Measurements from ENCODE around the gene DOK4.
"Not testable (repeated sequence)": the region's sequence is repeated elsewhere in the genome, so short reads cannot be mapped to it uniquely, and the experiment has no call there.

DOK4 gene

DNA sequence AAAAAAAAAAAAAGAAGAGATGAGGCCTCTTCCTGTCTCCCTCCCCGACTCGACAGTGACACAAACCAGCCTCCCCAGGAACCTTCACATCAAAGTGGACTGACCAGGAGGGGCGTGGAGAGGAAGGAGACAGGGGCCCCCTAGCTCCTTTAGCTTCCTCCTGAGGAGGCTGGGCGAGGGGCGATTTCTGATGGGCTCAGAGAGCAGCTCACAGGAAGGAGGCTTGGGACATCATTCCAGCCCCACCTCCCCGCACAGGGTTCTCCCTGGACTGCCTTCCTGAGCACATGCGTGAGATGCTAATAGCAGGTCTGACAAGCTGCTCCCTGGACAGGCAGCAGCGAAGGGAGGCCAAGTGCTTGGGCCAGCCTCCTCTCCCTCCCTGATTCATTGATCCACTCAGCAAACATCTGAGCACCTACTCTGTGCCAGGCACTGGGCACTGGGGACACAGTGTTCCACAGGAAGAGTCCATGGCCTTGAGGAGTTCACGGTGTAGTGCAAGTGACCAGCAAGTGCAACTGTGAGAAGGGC, 14.4 kb upstream of the DOK4 start:
- no peak for DNase-seq

DNA sequence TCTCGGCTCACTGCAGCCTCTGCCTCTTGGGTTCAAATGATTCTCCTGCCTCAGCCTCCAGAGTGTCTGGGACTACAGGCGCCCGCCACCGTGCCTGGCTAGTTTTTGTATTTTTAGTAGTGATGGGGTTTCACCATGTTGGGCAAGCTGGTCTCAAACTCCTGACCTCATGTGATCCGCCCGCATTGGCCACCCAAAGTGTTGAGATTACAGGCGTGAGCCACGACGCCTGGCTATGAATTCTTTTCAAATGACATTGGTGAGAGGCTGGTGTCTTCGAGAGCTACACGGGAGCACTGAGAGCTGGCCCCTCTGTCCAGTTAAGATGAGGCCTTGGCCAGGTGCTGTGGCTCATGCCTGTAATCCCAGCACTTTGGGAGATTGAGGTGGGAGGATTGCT, 13.6 kb upstream of the DOK4 start:
- DNase-seq, result not testable (repeated sequence)

DNA sequence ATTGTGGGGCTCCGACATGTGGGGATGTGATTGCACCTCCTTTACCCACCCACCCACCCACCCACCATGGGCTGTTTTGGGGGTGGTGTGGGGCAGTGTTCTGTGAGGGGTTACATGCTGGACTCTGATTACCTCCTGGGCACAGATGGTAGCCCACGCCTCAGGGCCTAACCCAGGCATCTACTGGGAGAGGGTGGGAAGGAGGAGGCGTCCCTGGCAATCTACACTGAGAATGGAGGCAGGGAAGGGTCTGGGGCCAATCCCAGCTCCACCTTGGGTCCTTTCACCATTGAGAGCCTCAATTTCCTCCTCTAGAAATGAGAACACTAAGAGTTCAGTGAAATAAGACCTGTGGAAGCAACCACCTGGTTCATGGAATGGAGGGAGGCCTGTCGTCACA, 11.7 kb upstream of the DOK4 start:
- DNase-seq, result no peak

DNA sequence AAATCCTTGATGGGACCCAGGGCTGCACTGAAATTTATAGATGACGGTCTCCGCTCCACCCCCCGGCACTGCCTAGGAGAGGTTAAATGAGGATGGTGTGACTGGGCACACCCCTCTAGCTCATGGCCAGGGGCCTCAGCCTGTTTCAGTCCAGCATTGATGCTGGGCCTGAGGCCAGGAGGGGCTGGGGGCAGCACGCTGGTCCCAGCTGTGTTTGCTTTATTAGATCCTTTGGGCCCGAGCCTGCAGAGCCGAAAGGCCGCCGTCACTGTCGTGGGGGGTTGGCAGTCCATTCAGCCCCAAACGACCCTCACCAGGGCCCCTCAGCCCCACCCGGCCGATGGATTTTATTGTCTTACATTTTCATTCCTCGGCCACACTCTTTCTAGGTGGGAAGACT, 10.8 kb upstream of the DOK4 start:
- DNase-seq, result no peak

DNA sequence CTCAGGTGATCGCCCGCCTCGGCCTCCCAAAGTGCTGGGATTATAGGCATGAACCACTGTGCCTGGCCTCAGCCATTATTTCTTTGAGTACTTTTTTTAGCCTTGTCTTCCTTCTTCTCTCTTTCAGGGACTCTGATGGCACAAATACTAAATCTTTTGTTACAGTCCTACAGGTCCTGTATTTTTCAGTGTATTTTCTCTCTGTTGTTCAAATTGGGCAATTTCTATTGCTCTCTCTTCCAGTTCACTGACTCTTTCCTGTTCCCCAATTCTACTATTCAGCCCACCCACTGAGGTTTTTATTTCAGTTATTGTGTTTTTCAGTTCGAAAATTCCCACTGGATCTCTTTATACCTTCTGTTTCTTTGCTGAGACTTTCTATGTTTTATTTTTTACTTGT, 7.5 kb upstream of the DOK4 start:
- DNase-seq, result no peak

DNA sequence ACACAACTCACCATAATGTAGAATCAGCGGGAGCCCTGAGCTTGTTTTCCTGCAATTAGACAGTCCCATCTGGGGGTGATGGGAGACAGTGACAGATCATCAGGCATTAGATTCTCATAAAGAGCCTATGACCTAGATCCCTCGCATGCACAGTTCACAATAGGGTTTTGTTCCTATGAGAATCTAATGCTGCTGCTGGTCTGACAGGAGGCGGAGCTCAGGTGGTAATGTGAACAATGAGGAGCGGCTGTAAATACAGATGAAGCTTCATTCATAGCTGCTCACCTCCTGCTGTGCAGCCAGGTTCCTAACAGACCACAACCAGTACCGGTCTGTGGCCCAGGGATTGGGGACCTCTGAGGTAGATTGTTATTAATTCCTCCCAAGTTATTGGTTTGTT, 2.9 kb upstream of the DOK4 start:
- no peak for DNase-seq

DNA sequence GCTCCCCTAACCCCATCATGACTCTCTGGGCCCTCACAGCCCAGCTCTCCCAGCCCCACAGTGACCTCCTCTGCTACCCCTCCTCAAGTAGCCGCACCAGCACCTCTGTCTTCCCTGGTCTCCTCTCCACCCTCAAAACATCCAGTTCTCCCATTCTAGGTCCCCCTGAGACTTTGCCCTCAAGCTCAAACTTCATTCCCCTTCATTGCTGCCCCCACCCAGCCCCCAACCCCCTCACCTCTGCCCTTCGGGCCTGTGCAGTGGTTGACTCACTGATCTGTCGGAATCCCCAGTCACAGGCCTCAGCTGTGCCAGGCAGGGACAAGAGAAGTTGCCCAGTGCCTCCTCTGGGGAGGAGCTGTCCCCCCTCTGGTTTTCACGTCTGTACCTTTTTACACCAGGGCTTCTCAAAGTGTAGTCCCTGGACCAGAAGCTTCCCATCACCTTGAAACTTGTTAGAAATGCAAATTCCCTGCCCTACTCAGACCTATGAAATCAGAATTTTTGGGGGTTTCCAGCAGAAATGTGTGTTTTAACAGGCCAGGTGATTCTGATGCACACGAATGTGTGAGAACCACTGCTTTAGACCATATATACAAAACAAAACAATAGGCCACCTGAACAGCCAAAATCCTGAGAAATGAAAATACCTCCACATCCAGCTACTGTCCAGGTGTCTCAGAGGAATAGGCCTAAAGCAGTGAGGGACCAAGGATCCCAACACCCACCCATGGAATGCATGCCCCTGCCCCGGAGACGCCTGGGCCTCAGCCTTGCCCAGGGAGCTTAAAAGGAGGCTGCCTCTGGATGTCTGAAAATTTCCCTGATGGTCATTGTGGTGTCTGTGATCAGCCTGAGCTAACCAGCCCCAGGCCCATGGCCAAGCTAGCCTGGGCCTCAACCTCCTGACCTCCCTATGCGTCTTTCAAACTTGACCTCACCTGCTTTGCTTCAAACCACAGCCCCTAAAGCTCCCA, 853 bp upstream of the DOK4 start:
- no peak for DNase-seq

DNA sequence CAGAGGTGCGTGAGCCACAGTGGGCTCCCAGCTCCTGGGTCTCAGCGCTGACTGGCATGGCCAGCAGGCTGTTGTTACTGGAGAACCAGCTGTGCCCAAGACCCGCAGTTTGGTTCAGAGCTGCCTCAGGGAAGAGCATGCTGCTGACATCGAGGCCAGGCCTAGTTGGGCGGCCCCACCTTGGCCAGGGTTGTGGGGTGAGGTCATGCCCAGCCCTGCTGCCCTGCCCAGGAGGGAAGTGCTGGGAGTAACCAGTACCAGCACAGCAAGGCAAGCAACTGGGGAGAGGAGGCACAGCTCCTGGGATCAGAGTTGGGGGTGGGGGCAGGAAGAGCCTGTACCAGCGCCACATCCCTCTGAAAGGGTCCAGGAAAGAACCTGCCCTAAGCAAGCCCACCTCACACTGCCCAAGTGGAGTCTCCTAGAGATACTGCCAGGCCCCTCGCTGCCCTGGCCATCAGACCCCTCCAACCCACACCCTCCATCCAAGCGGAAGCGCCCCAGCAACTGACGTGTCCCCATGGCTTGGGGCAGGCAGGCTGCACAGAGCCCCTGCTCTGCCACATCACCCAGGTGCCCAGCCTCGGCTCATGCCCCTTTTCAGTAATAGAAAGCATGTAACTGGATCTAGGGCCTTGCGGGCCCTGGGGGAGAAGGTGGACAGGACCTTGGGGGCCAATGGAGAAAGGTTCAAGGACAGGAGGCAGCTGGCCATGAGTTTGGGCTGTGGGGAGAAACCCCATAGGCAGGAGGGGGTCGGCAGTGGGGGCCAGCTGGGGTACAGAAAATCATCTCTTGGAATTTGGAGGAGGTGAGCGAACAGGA, 990 bp downstream of the DOK4 start:
- no peak for DNase-seq

DNA sequence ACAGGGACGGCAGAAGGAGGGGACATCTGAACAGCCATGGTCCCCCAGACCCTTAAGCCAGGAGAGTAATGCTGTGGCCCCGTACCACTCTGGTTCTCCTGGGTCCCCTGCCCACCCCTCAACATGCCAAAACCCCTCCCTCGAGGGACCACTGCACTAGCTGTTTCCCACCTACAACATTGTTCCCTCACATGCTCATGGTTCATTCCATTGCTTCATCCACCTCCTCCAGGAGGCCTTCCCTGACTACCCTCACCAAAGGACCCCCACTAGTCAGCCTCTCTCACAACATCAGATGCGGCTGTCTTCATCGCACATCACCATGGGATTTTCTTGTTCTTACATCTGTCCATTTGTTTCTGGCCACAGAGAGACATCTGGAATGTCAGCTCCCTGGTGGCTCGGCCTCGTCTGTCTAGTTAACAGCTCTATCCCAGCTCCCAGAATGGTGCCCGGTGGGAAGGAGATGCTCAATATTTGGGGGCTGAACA, 1.7 kb downstream of the DOK4 start:
- no peak for DNase-seq

DNA sequence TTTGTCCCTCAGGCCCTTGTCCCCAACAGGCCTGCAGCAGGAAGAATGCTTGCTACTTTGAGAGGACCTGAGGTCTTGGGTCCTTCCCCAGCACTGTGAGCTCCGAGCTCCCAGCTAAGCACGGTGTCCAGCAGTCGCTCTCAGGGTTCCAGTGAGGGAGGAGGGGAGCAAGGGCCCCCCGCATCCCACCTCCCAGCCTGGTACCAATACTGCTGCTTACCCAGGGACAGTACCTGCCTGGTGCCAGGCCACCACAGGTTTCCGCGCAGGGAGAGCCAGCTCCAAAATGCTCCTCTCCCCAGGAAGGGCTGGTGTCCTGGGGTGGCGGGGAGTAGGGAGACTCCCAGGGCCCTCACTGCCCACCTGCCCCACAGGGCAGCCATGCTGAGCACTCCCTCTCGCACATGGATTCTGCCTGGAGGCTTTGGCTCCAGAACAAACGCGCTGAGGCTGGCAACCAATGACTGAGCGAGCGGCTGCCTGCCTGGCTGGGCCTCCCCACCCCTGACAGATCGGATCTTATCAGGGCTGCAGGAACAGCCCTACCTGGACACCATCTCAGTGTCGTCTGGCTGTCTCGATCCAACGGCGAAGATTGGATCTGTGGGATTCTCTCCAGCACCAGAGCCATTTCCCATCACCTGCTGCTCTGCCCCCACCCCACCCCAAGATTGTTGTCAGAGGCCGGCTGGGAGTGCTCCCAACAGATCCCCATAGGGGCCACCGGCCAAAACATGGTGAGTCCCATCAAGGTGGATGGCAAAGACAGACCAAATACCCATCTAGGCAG, 2.4 kb downstream of the DOK4 start:
- no peak for DNase-seq

DNA sequence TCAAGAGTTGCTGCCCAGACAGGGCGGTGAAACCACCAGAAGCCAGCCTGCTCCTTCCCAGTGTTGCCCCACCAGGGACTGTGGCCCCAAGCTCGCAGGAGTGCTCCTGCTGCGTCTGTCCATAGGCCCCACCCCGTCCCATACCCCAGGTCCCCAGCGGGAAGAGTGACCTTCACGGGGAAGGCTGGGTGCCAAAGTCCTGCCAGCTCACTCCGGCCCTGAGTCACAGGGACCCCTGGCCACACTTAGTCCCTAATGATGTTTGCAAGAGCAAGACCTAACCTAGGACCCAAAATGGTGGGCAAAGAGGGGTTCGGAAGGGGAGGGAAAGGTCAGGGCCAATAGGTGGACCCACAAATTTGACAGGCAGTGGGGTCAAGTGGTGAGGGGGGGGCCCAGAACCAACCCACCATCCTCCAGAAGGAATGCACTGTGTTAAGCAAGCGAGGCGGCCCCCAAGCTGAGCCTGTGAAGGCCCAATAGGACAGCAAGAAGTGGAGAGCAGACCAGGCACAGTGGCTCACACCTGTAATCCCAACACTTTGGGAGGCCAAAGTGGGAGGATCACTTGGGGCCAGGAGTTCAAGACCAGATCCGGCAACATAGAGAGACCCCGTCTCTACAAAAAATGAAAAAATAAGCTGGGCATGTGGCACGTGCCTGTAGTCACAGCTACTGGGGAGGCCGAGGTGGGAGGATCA, 3.3 kb downstream of the DOK4 start:
- no peak for DNase-seq

DNA sequence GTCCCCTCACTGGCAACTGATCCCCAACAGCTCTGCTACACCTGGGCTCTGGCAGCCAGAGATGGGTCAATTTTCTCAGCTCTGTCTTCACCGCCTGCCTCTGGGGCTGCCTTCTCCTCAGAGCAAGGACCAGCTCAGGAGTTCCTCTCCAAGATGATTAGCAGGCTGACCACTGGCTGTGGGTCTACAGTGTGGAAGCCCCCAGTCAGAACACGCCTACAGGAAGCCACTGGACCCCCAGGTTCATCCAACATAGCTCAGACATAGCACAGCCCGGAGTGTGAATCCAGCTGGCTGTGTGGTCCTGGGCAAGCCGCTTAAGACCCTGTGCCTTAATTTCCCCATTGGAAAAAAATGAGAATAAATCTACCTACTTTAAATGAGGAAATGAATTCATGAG, 4.9 kb downstream of the DOK4 start:
- DNase-seq, result no peak

DNA sequence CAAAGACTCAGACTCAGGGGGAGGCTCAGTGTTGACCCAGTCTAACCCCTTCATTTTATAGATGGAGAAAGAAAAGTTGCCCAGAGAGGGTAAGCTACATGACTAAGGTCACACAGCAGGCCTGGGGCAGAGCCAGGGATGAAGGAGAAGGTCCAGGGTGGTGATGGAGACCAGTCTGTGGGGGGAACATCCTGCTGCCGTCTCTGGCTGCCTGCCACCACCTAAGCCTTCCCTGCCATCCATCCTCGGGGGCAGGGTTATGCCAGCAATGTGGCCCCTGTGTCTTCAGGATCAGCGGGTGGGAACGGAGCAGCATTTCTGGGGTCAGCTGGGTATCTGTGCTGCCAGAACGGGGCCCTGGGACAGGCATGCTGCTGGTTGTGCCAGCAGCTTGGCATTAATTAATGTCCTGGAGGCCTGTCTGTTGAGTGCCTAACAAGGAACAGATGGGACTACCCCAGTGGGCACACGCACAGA, 5.5 kb downstream of the DOK4 start:
- no peak for DNase-seq

DNA sequence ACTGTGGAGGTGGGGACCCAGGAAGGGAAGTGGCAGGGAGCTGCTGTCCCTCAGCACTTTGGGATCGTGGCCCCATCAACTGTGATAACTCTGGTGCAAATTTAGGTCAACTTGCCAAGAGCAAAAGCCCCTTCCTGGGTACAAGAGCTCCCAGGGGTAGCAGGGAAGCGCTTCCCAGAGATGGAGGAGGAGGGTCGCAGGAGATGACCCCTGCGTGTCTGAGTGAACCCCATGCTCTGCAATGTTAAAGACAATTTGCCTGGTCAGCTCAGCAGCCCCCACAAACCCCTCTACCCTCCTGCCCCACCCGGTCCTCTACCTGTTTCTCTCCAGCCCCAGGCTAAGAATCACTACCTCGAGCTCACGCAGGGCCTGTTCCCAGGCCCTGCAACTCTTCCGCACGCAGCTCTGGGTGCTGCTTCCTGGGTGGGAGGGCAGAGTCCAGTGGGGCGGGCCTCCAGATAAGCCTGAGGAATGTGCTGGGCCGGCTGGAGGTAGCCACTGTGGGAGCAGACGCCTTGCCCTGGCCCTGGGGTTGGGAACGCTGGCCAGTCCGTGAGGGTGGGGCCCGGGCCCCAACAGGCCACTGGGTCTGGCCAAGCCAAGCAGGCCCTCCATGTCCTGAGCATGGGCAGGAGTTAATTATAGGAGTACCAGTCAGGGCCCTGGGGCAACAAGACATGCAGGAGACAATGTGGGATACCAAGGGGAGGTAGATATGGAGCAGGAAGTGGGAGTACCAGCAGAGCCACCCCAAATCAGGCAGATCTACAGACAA, 6.1 kb downstream of the DOK4 start:
- no peak for DNase-seq

DNA sequence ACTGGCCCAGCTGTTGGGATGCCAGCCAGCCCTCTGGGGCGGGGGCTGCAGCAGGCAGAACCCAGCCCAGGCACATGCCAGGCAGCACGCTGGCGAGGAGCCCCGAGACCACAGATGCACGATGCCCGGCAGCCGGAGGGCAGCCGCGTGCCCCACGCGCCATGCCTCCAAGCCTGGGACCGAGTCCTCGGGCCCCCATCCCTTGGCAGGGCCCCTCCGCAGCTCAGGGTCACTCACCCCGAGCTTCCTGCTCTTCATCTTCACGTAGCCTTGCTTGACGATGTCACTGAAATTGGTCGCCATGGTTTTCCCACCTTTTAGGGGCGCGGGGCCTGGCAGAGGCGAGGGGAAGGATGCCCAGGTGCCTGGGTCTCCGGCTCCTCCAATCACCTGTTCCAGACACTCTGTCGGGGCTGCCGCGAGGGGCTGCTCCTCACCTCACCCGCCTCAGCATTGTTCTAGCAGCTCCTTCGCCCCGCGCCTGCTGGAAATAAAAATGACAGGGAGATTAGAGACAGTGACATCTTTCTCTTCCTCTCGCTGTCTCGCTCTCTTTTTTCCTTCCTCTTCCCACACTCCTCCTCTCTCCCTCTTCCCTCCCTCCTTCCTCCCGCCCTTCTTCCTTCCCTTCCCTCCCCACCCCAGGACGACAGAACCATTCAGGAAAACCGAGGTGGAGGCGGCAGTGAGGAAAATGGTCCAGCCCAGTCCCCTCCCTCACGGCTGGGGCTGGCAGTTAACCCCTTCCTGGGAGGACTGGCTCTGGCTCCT, 6.9 kb downstream of the DOK4 start:
- DNase-seq, result peak; percentile 52

DNA sequence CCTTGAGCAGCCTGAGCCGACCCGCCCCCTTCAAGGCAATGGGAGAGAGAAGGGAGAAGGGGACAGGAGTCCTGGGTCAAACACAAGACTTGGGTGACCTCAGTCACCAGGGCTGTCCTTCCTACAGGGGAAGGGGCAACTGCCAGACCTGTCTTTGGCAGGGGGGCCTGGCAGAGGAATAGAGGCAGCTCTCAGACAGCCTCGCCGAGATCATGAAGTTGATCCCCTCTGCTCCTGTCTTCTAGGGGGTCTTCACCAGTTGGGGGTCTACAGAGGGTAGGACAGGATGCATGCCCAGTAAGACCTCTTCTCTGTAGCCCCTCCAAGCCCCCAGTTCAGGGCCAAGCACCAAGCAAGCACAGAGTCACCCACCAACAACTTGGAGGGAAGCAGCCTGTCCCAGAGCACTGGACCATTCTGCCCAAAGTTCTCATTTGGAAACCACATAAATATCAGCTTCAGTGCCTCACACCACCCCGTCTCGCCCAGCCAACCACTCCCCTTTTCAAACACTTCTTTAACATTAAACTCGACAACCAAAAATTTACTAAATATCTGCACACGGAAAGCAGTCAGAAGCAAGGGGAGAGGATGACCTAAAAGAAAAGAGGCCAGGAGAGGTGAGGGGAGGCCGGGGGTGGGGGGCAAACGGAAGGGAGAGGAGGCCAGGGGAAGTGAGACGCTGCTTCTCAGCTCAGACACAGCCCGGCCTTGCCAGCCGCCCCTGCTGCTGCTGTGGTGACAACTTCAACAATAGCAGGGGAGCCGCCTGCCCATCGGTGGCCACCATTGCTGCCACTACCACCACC, 7.7 kb downstream of the DOK4 start:
- DNase-seq, result no peak

DNA sequence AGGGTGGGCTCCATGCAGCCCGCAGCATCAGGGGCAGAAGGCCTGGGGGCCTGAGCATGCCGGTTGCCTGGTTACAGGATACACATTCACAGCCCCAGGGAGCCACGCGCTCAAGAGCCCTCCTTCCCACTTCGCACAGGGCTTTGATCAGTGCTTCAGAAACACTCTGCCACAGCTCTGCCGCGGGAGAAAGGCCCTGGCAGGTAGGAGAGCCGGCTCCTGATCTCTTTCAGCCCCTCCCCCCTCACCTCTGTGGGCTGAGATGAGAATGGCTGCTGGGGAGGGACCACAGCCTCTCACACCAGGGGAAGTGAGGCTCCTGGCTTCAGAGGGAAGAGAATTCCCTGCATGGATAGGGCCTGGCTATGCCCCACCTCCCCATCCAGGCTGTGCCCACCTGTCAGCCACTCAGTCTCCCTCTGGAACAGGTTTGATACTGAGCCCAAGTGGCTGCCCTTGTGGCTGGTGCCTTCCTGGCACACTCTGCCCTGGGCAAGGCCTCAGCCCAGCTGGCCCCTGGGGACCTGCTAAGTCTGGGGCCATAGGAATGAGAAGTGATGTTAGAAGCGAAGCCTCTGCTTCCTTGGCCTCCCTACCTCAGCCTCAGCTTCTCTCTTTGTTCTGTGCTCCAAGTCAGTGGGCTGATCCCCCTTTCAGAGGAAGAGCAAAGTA, 8.6 kb downstream of the DOK4 start:
- DNase-seq, result no peak

DNA sequence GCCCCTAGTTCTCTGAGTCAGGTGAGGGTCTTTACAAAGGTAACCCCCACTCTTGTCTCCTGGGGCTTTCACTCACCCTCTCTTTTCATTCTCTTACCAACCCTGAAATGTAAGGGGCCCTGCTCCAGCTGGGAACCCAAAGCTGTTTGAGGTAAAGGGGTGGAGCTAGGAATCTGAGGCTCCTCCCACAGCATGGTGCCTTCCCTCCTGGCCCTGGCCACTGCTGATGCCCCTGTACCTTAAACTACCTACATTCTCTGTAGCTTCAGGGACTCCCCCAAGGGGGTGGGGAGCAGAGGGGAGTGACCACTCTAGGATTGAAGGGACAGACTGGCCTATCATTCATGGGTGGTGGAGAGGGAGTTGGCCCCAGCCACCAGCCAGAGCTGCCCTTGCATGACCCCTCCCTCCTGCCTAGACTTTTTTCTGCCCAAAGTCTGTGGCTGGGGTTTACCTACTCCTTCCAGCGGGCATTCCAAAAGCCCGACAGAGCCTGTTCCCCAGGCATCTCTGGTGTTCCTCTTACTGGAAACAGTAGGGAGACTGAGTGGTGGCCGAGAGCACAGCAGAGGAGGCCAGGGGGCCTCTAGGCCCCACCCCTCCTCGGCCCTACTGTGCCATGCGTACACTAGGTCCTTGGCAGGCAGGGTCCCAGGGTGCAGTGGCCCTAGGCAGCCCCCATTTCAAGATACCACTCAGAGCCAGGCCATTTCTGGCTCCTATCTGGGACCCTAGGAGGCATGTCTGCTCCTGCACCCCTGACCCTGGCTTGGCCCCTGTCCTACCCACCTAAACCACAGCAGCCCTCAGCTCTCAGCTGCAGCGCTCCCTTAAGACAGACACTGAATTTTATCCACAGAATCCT, 9.5 kb downstream of the DOK4 start:
- no peak for DNase-seq
